NK-92 treated with Interleukin-12 subunit alpha and Interleukin-12 subunit beta, amount 100 ng/mL, for 24 hours (cell line): ENCODE measurements around the gene GMDS.

Experiments
- DNase-seq: peaks from one replicate; lab custom pipeline; 2025; lab: John Stamatoyannopoulos, UW

GMDS gene

DNA sequence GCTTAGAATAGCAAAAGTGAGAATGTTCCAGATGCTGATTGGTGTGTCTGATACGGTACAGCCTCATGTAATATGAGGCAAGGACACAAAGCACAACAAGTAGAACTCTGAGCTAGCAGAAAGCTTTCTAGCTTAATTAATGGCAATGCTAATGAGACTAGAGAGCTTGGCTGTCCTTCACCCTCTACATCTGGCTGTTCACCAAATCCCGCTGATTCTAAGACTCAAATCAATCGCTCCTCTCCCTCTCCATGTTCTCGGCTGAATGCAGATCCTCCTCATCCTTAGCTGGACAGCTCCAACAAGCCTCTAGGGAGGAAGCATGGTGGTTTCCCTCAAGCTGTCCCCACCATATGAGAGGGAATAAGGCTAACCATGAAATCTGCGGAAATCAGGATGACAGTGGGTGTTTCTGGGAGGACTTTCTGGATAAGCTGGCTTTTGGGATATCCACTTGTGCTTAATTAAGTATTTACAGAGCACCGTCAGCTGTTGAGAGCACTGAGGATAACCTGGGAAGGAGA lies 506.8 kb downstream of the GMDS start:
- DNase-seq = no peak

DNA sequence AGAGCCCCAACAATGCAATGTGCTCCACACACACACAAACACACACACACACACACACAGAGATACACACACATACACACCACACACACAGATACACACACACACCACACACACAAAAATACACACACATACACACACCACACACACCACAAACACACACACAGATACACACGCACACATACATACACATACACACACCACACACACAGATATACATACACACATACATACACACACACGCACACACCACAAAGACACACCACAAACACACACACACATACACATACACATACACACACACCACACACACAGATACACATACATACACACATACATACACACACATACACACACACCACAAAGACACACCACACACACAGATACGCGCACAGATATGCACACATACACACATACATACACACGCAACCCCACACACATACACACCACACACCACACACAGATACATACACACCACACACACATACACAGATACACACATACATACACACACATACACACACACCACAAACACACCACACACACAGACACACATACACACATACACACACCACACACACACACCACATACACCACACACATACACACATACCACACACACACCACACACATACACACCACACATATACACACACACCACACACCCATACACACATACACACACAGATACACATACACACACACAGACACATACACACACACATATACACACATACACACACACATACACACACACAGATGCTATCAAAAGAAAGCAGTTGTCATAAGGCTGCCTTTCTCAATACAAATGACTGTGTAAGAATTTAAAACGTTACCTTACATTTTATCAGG lies 507.7 kb downstream of the GMDS start:
- DNase-seq = no peak

- no peak for DNase-seq
Measured at GRCh38 chr6:1736346-1737105, 508.9 kb downstream of the GMDS start.

DNA sequence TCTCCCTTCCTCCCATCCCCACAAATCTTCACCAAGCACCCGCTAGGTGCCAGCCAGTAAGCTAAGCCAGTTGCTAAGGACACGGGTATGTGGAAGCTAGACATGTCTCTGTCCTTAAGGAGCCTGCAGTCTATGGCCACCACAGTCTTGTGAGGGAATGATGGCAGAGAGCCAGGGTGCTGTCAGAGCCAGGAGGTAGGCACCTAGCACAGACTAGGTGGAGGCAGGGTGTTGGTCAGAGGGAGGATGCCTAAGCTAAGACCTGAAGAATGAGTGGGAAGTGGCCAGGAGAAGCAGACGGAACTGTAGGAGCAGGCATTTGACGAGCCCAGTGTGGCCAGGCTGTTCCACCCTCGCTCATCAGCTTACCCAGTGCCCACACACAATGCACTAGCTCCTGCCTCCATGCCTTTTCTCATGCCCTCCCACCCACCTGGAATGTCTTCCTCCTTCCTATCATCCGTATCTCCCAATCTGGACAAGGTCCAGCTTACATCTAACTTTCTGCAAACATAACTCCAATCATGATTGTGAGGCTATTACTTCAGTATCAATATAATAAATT lies 510.1 kb downstream of the GMDS start:
- no peak for DNase-seq

DNA sequence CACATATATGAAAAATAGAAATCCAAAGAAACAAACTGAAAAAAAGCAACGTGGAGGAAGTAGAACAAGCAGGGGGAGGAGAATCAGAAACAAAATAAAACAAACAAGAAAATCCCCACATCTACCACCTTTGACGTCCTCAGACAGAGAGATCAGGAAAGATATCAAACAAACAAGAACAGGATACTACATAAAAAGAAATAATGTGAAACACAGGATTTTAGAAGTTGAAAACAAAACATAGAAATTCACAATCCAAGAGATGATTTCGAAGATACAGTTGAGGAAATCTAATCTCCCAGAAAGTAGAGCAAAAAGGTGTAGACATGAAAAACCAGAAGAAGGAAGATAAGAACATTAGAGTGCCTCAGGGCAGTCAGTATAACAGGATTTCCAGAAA lies 514.5 kb downstream of the GMDS start:
- DNase-seq = no peak

DNA sequence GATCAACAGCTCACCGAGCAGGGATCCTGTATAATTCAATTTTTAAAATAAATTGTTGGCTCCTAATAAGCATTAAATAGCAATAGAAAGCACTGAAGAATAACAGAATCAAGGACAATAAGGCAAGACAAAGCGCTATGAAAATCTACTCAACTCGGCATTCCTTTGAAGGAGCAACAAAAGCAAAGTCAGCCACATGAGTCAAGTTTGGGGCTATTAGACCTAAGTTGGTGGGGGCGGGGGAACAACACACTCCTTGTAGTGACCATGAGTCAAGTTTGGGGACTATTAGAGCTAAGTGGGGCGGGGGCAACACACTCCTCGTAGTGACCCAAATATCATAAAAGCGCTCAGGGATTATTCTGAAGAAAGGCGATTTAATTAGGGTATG lies 515.7 kb downstream of the GMDS start:
- DNase-seq = no peak

- no peak for DNase-seq
Measured at GRCh38 chr6:1729133-1729749, 516.2 kb downstream of the GMDS start.

- DNase-seq = no peak
Measured at GRCh38 chr6:1726341-1726768, 519.0 kb downstream of the GMDS start.

DNA sequence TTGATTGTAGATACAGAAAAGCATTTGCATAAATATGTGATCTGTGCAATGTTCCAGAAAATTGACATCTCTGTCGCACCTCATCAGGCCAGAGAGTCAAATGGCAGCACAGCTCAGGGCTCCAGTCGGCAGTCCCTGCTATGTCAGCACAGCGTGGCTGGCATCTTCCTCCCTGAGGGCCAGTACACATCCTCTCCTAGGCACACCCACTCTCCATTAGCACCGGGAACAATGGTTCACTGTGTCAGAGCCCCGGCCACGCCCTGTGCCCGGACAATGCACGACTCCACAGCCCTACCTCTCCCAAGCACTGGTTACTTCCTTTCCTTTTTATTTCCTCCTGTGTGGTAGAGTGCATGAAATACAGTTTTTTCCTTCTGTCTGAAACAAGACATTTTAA lies 520.8 kb downstream of the GMDS start:
- DNase-seq = no peak

DNA sequence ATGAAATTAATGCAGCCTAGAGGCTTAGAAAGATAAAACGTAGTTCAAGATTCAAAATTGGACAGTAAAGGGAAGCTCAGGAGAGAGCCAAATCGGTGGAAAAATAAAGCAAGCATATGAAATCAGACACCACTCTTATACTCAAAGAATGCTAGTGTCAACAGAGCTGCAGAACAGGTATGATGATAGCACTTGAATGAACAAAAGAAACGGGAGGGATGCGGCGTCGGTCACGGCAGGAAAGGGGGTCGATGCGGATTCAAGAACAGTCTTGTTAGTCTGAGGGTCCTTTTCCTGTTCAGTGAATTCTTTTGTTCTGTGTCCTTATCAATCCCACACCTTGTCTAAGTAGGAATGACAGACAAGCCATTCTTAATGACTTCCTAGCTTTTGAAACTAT lies 521.3 kb downstream of the GMDS start:
- no peak for DNase-seq

- DNase-seq = no peak
Measured at GRCh38 chr6:1722801-1723200, 522.6 kb downstream of the GMDS start.

GRCh38 chr6:1720620-1721322 lies 524.6 kb downstream of the GMDS start:
- no peak for DNase-seq

DNA sequence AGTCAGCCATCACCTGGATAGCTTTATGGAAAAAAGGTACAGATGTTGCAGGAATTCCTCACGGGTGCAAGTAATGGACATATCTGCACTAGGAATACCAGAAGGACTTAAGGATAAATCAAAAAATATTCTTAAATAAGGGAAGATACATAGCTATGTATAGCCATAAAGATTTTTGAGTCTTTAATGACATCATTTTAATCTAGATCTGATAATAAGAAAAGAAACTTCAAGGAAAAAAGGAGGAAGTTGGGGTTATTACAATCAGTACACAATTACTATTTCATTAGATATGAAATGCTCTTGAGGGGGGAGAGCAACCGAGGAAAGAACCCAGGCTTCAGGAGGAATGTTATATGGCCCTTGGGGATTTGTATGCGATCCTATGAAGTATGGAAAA lies 525.5 kb downstream of the GMDS start:
- DNase-seq = no peak

DNA sequence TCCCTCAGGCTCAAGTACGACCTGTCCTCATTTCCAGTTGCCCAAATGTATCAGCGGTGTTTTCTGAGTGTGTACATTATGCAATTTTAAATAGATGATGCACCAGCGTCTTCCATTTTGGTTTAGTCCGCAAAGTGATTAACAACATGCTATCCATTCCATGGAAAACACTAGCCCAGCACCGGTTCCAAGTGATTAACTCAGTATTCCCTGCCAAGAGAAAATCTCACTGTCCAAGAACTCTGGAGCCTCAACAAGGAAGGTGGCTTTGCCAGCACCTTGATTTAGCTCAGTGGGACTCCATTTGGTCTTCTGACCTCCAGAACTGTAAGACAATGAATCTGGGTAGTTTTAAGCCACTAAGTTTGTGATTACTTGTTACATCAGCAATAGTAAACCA lies 528.5 kb downstream of the GMDS start:
- DNase-seq = no peak

- no peak for DNase-seq
Measured at GRCh38 chr6:1716396-1716795, 529.0 kb downstream of the GMDS start.

DNA sequence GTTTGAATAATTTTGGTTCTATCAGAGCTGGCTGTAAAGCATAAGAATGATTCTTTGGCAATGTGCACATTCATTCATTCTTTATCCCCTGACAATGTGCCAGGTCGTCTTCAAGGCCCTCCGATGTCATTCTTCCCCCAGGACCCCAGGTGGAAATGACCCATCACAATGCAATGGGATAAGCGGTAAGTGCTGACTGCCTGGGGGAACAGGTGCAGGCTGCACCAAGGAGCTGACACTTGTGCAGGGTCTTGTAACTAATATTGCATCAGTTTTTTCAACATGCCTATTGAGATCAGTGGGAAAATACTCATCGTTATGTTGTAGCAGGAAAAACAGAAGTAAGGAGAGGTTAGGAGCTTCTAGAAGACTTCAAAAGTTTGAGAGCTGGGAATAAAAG lies 530.1 kb downstream of the GMDS start:
- no peak for DNase-seq

- DNase-seq = no peak
Measured at GRCh38 chr6:1714654-1715053, 530.8 kb downstream of the GMDS start.

DNA sequence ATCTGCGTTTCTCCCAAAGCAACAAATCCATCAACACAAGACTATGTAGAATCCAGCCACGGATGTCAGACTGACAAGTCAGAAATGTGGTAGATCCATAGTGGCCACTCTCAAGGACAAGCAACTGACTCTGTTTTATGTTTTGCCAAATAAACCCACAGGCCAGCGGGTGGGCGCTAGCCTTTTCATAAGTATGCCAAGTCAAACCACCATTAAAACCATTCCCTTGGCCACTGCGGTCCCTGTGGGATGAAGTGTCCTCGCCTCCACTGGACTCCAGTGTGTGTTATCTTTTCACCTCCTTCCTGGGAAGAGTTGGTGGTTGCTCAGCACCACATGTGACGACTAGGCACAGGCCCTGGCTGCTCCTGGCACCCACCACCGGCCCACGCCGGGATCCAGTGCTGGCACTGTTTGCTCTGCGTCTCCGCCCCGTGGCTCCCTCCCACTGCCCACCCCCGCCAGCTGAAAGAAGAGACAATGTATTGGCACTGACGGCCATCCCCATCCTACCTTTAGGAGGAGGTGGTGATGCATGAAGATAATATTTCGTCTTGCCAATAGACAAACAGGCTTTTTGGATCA lies 532.3 kb downstream of the GMDS start:
- no peak for DNase-seq

DNA sequence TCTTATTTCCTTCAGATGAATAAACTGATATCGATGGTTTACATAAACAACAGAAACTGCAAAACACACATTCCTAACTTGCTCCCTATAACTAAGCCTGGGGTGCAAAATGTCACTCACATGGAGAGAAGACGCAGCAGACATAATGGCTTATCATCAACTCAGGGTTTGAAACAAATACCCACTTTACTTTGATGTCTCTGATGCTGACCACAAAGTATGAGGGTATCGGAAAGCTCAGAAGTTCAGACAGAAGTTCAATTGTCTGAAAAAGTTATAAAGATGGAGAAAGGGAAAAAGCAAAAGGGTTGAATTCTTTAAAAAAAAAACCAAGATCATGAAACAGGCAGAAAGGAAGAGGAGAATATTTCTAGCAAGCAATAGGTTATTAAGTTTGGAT lies 533.0 kb downstream of the GMDS start:
- DNase-seq = no peak

DNA sequence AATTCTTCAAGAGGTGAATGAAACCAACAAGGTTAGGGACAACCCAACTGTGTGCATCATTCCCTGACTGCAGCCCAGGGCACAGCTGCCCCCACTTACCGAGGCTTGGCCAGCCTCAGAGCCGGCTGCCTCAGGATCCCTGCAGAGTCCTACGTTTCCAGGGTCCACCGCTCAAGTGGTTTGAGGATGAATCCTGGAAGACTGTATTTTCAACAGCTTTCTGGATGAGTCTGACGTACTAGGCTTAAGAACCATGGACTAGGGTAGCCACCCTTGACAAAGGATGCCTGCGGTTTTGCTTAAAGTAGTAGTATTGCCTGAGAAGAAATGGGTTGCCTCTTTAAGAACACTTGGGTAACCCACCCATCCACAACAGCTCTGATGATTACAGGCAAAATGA lies 534.3 kb downstream of the GMDS start:
- DNase-seq = no peak

DNA sequence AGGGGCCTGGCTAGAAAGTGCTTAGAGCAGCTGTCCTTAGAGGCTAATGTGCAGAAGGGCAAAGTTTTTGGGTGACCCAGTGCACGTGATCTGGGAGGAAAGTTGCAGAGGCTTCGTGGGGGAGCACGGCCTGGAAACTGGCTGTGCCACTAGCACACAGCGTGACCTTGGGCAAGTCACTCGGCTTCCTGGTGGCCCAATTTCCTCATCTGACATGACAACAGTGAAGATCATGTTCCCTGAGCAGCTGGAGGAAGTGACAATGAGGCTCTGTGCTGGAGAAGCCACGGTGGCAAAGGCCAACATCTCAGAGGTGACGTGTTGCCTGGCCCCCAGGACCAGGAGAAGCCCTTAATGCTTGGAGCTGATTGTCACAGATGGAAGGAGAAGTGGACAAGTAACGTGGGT lies 536.2 kb downstream of the GMDS start:
- DNase-seq = no peak
